HG02571 (cell line): ENCODE results near the gene LARP4.
A peak's percentile ranks its signal among the peaks of the same experiment; 100 is the strongest.
"Not testable (repeated sequence)": the region's sequence is repeated elsewhere in the genome, so short reads cannot be mapped to it uniquely, and the experiment has no call there.

ENCODE experiments used
- ATAC-seq: cut with Tn5 transposase; IDR thresholded peaks from one replicate; pipeline ENCODE4 v1.9.1; 2021; ENCODE audit warnings: mild to moderate bottlenecking, moderate library complexity; ENCODE audit not compliant: unreplicated experiment

Gene LARP4

GRCh38 chr12:50400638-50401499 lies at the start of gene LARP4:
LARP4 (plus strand) TSS chr12:50400885; CDS start chr12:50401011, 126 bp downstream.
- peak; percentile 95 for ATAC-seq

GRCh38 chr12:50351120-50352043 lies 49.3 kb upstream of the LARP4 start:
- ATAC-seq = no peak

- no peak for ATAC-seq
Measured at GRCh38 chr12:50353404-50353803, 47.3 kb upstream of the LARP4 start.

- ATAC-seq = no peak
Measured at GRCh38 chr12:50353869-50354593, 46.7 kb upstream of the LARP4 start.

- no peak for ATAC-seq
Measured at GRCh38 chr12:50354908-50355307, 45.8 kb upstream of the LARP4 start.

GRCh38 chr12:50355365-50355764 lies 45.3 kb upstream of the LARP4 start:
- ATAC-seq = no peak

GRCh38 chr12:50362671-50363070 lies 38.0 kb upstream of the LARP4 start:
- no peak for ATAC-seq

DNA sequence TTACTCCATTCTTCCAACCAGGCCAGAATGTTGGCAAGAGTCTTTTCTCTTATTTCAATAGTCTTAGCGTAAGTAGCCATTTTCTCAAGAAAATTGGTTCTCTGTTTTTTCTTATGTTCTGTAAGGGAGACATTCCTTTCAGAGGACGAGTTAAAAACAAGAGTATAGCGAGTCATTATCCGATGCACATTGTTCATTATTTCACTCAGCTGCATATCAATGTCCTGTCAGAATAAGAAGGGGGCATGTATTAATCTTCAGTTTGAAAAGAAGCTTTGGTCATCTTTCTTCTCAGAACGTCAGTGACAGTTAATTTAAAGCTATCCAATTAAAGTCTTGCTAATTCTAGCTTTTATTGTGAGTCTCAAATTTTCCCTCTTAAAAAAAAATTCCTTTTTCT lies 37.5 kb upstream of the LARP4 start:
- no peak for ATAC-seq

GRCh38 chr12:50365709-50366406 lies 34.8 kb upstream of the LARP4 start:
- ATAC-seq = no peak

GRCh38 chr12:50370672-50371071 lies 30.0 kb upstream of the LARP4 start:
- ATAC-seq = not testable (repeated sequence)

DNA sequence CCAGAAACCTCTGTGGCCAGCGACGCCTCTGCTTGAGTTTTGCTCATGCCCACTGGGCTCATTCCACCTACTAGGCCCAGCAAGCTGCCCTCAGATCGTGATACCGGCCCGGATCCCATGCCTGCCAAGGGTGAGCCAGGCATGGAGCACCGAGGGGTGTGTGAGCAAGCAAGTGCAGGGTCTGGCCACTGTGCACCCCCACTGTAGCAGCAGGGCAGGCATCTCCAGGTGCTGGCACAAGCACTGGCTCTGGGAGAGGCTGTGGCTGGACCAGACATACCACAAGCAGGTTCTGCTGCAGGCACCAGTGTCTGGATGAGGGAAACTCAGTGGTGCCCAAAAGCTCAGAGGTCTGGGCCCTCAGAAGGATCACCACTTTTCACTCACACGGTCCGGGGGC lies 24.9 kb upstream of the LARP4 start:
- ATAC-seq = no peak

DNA sequence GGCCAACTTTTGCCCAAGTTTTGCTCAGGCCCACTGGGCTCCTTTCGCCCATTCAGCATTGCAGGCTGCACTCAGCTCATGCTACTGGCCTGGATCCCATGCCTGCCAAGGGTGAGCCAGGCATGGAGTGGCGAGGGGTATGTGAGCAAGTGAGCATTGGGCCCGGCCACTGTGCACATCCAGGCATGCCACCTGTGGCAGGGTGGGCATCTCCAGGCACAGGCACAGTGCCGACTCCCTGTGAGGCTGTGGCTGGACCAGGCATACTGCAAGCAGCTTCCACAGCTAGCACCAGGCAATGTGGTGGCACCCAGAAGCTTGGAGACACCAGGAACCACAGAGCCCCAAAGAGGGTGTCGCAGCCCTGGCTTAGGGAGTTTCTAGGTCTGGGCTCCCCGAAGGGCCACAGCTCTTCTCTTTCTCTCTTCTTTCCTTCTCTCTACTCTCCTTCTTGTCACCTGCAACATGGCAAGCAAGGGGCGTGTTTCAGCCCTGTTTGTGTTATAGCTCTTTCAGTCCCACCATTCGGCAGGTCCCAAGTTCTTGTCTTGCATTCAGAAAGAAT lies 19.8 kb upstream of the LARP4 start:
- no peak for ATAC-seq

- ATAC-seq = no peak
Measured at GRCh38 chr12:50387487-50387886, 13.2 kb upstream of the LARP4 start.

DNA sequence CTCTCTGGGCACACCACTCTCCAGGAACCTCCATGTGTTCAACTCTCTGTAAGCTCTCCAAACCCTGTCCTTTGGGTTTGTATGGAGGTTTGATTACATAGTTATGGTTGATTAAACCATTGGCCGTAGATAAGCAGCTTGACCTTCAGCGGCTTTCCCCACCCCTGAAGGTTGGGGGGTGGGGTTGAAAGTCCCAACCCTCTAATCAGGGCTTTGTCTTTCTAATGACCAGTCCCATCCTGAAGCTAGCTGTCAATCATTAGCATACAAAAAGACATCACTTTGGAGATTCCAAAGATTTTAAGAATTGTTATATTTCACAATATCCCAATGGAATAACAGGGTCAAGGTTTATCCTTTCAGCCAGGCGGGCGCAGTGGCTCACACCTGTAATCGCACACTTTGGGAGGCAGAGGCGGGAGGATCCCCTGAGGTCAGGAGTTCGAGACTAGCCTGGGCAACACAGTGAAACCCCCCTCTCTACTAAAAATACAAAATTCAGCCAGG lies 12.7 kb upstream of the LARP4 start:
- ATAC-seq = no peak

GRCh38 chr12:50388793-50389192 lies 11.9 kb upstream of the LARP4 start:
- not testable (repeated sequence) for ATAC-seq

GRCh38 chr12:50390316-50390741 lies 10.4 kb upstream of the LARP4 start:
- no peak for ATAC-seq

- ATAC-seq = no peak
Measured at GRCh38 chr12:50394469-50395029, 6.1 kb upstream of the LARP4 start.

GRCh38 chr12:50397117-50397650 lies 3.5 kb upstream of the LARP4 start:
- no peak for ATAC-seq

DNA sequence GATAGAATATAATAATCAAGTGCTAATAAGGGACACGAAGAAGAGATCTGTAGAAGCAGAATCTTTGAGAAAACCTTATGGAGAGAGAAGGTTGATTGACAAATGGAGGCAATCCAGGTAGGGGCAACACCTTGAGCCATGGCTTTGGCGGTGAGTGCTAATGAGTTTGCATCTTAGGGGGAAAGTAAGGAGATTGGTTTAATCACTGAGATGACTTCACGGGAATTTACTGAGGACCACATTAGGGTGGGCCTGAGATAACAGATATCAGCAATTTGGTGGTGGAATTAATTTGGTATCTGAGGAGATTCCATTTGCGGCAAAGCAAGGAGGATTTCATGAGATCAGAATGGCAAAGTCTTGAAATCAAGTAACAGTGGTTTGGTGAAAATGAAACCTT lies 1.8 kb upstream of the LARP4 start:
- ATAC-seq = no peak
